ENCODE measurements around the gene CDK5RAP2.

The CDK5RAP2 gene

GRCh38 chr9:120433701-120434100, 146.3 kb downstream of the CDK5RAP2 start:
- peaks cover 55% of the 10 kb centered on the region for H3K36me3 Mint-ChIP-seq (ENCODE audit: low read depth)
- H3K4me3 Mint-ChIP-seq: no peak overlapping the region
- TF ChIP-seq, protein P1, sequence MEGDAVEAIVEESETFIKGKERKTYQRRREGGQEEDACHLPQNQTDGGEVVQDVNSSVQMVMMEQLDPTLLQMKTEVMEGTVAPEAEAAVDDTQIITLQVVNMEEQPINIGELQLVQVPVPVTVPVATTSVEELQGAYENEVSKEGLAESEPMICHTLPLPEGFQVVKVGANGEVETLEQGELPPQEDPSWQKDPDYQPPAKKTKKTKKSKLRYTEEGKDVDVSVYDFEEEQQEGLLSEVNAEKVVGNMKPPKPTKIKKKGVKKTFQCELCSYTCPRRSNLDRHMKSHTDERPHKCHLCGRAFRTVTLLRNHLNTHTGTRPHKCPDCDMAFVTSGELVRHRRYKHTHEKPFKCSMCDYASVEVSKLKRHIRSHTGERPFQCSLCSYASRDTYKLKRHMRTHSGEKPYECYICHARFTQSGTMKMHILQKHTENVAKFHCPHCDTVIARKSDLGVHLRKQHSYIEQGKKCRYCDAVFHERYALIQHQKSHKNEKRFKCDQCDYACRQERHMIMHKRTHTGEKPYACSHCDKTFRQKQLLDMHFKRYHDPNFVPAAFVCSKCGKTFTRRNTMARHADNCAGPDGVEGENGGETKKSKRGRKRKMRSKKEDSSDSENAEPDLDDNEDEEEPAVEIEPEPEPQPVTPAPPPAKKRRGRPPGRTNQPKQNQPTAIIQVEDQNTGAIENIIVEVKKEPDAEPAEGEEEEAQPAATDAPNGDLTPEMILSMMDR (IDR thresholded peaks at IDR 0.05; ENCODE audit: unreplicated experiment in 3 of 3): no peak
- peaks cover 6% of the 10 kb centered on the region for H3K9me3 Mint-ChIP-seq
- peak overlapping the region in 1 of 3 experiments; percentile 71 for H3K27ac Mint-ChIP-seq
- peaks cover 20% of the 10 kb centered on the region for H3K4me1 Mint-ChIP-seq
- no peaks in the 10 kb centered on the region for H3K27me3 Mint-ChIP-seq (ENCODE audit: low read depth)

DNA sequence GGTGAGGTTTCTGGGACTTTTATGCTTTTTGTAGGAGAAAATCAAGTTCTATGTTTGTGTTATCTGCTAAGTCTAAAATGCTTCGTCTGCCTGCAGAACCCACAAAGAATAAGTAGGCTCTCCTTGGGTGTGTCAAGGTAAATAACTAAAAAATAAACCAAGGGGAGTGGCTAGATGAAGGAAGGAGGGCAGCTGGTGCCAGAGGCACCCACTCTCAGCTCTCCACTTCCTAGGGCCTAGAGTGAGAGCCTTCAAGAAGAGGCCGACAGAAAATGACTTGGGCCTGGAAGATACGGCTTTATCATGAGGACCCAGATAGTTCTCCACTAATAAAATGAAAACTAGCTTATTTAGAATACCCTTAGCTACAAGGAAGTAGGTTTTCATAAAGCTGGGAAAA, 147.4 kb downstream of the CDK5RAP2 start:
- Mint-ChIP-seq H3K27me3 (ENCODE audit: low read depth) (no peaks in the 10 kb centered on the region), H3K4me1 (peaks cover 20% of the 10 kb centered on the region), H3K9me3 (peaks cover 6% of the 10 kb centered on the region), H3K36me3 (ENCODE audit: low read depth) (peaks cover 53% of the 10 kb centered on the region), H3K4me3 (no peak overlapping the region), H3K27ac (no peak overlapping the region)
- TF ChIP-seq, protein P1 (IDR thresholded peaks at IDR 0.05; ENCODE audit: unreplicated experiment in 3 of 3): no peak

DNA sequence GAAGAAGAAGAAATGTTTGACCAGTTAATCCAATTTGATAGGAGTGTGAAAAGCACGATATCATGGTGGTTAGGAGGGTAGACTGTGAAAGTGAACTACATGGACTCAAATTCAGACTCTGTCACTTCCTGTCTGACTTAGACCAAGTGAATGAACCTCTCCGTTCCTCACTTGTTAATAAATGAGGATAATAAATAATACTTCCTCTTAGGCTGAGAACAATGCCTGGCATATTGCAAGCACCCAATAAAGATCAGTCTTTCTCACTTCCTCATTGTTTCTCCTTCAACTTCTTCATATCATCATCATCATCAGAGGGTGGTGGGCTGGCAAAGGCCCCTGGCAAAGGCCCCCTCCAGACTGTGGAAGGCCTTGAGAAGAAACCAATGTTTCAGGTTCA, 148.7 kb downstream of the CDK5RAP2 start:
- peaks cover 20% of the 10 kb centered on the region for H3K4me1 Mint-ChIP-seq
- no peaks in the 10 kb centered on the region for H3K27me3 Mint-ChIP-seq (ENCODE audit: low read depth)
- peaks cover 6% of the 10 kb centered on the region for H3K9me3 Mint-ChIP-seq
- H3K27ac Mint-ChIP-seq: no peak overlapping the region
- TF ChIP-seq, protein P1 (IDR thresholded peaks at IDR 0.05; ENCODE audit: unreplicated experiment in 3 of 3): no peak
- H3K4me3 Mint-ChIP-seq: no peak overlapping the region
- peaks cover 53% of the 10 kb centered on the region for H3K36me3 Mint-ChIP-seq (ENCODE audit: low read depth)

DNA sequence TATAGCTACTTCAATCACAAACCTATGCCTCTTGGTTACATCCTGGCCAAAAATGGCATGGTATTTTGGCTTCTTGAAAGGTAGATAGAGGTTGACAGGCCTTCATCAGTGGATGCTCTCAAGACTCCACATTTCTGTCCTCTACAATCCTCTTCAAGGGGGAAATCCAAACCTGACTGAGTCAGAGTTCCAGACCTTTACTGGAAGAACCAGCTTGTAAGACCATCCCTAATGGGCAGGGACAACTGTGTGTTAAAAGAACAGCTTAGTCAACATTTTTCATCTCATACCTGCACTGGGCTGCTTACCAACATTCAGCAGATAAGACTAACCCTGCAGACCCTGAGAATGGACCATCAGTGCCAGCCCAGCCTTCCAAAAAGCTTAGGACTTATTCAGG, 155.7 kb downstream of the CDK5RAP2 start:
- Mint-ChIP-seq H3K4me3 (no peak overlapping the region), H3K27me3 (ENCODE audit: low read depth) (no peaks in the 10 kb centered on the region), H3K9me3 (no peaks in the 10 kb centered on the region), H3K4me1 (no peaks in the 10 kb centered on the region), H3K36me3 (ENCODE audit: low read depth) (peaks cover 54% of the 10 kb centered on the region), H3K27ac (no peak overlapping the region)
- TF ChIP-seq, protein P1 (IDR thresholded peaks at IDR 0.05; ENCODE audit: unreplicated experiment in 3 of 3): no peak

GRCh38 chr9:120423812-120424211, 156.2 kb downstream of the CDK5RAP2 start:
- H3K27me3 Mint-ChIP-seq (ENCODE audit: low read depth): no peaks in the 10 kb centered on the region
- no peak overlapping the region for H3K27ac Mint-ChIP-seq
- no peak overlapping the region for H3K4me3 Mint-ChIP-seq
- no peaks in the 10 kb centered on the region for H3K4me1 Mint-ChIP-seq
- peaks cover 54% of the 10 kb centered on the region for H3K36me3 Mint-ChIP-seq (ENCODE audit: low read depth)
- TF ChIP-seq, protein P1 (IDR thresholded peaks at IDR 0.05; ENCODE audit: unreplicated experiment in 3 of 3): no peak
- no peaks in the 10 kb centered on the region for H3K9me3 Mint-ChIP-seq

DNA sequence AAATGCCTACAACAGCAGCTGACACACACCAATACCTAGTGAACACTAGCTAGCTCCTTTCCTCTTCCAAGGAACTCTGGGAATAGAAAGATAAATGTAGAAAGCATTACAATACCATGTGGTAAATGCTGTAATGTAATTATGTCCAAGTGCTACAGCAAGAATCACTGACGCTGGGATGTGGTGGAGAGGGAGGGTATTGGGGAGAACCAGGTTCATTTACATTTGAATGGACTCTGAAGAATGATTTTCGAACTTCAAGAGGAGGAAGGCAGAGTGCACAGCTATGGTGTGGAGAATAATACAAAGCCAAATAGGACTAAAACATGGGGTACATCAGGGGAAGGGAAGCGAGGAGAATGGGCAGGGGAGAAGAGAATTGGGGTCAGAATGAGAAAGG, 158.0 kb downstream of the CDK5RAP2 start:
- H3K9me3 Mint-ChIP-seq: no peaks in the 10 kb centered on the region
- TF ChIP-seq, protein P1 (IDR thresholded peaks at IDR 0.05; ENCODE audit: unreplicated experiment in 3 of 3): no peak
- H3K36me3 Mint-ChIP-seq (ENCODE audit: low read depth): peaks cover 63% of the 10 kb centered on the region
- no peaks in the 10 kb centered on the region for H3K4me1 Mint-ChIP-seq
- H3K27me3 Mint-ChIP-seq (ENCODE audit: low read depth): no peaks in the 10 kb centered on the region
- H3K4me3 Mint-ChIP-seq: no peak overlapping the region
- no peak overlapping the region for H3K27ac Mint-ChIP-seq

All from nephron (organoid).